ENCODE data around the gene TTLL10.
A peak's percentile ranks its signal among the peaks of the same experiment; 100 is the strongest.

- no peak for TF ChIP-seq CTCF (IDR thresholded peaks at IDR 0.05 in 8 of 11, conservative IDR thresholded peaks at IDR 0.05 in 3 of 11)
- TF ChIP-seq POLR2A (IDR thresholded peaks at IDR 0.05): no peak
- peak in 1 of 3 donors; percentile 28 for TF ChIP-seq POLR2AphosphoS5 (IDR thresholded peaks at IDR 0.05)
Measured at GRCh38 chr1:1229770-1230169, 56.1 kb downstream of the TTLL10 start.

Data from spleen (tissue), 7 donors.